Middle frontal gyrus (tissue), 1 donor: Measurements from ENCODE around the gene ARHGEF37.
"Not testable (repeated sequence)": the region's sequence is repeated elsewhere in the genome, so short reads cannot be mapped to it uniquely, and the experiment has no call there.

Source experiments
- DNase-seq: peaks from one replicate; pipeline ENCODE4 v3.0.0-alpha.2; 2015; ENCODE audit warnings: low spot score; ENCODE audit errors: extremely low spot score

Gene ARHGEF37

DNA sequence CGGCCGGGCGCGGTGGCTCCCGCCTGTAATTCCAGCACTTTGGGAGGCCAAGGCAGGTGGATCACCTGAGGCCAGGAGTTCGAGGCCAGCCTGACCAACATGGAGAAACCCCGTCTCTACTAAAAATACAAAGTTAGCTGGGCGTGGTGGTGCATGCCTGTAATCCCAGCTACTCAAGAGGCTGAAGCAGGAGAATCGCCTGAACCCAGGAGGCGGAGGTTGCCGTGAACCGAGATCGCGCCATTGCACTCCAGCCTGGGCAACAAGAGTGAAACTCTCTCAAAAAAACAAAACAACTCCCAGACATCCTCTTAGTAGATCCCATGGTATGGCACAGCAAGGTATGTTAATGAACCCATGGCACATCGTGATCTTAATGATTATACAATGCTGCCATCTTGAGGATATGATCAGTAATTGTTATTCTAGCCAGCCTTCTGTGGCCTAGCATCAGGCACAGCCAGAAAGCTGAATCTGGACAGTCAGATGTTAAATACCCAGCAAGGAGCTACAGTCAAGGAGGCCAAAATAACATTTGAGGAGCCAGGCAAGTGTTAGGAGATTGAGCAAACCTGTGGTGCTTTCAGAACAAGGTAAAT is 16.7 kb upstream of the ARHGEF37 start:
- peak; percentile 79 for DNase-seq

DNA sequence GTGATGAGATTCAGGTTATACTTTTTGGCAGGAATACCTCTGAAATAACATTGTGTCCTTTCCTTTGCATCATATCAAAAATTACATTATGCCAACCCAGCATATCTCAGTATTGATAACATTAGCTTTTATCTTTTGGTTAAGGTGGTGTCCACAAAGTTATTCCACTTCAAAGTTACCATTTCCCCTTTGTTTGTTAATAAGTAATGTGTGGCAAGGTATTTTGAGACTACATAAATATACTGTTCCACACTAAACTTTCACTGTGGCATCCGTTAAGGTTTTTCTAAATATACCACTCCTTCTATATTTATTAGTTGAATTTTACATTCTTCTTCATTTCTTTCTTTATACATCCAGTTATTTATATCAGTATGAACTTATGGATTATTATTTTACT is 14.1 kb upstream of the ARHGEF37 start:
- DNase-seq = no peak

DNA sequence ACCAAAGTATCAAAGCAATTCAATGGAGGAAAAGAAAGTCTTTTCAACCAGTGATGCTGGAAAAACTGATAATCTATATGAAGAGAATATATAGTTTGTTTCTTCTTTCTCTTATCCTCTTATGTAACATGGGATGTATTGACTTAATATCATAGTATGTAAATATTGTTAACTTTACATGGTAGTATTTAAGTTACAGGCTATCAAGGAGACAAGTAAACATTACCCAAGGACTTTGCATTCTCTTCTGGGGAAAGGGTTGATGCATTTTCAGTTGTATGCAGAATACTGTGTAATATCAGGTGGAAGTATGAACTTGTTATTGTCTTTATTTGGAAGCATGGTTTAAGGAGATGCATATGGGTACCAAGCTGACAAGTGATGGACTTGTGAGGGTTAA is 9.1 kb upstream of the ARHGEF37 start:
- no peak for DNase-seq

GRCh38 chr5:149572576-149573231 is 8.6 kb upstream of the ARHGEF37 start:
- no peak for DNase-seq

DNA sequence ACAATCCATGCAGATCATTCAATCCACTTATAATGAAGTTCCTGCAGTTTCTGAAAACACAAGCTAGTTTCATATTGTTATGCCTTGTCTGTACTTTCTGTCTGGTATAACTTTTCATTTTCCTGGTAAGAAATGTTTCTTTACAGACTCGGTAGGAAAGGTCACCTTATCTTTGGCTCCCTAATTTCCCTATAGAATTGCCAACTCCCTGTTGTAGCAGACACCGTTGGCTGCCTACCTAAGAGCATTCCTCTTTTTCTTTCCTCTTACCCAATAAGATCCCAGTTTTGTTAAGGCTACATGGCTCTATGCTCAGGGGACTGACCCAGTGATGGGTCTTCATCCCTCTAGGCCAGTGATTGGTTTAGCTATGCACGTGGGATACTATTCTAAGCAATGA is 6.2 kb upstream of the ARHGEF37 start:
- no peak for DNase-seq

- no peak for DNase-seq
Observed at GRCh38 chr5:149576021-149576420, 5.3 kb upstream of the ARHGEF37 start.

GRCh38 chr5:149578896-149579295 is 2.4 kb upstream of the ARHGEF37 start:
- no peak for DNase-seq

- DNase-seq = no peak
Observed at GRCh38 chr5:149580808-149581191, 498 bp upstream of the ARHGEF37 start.

- no peak for DNase-seq
Observed at GRCh38 chr5:149581931-149582768, 852 bp downstream of the ARHGEF37 start.

DNA sequence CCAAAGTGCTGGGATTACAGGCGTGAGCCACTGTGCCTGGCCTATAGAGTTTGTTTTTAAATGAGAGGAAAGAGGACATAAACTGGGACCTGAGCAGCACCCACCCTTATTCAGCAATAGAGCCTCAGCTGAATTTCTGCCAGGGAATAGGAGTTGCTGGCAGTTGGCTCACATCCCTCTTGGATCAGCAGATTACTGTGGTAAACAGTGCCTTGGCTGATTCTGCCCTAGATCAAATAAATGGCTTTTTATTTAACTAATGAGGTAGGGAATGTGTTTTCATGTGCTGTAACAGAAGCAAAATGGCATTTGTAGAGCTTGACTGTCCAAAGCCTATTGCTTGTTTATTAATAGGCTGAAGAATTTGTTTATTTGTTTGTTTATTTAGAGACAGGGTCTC is 2.1 kb downstream of the ARHGEF37 start:
- peak; percentile 72 for DNase-seq

DNA sequence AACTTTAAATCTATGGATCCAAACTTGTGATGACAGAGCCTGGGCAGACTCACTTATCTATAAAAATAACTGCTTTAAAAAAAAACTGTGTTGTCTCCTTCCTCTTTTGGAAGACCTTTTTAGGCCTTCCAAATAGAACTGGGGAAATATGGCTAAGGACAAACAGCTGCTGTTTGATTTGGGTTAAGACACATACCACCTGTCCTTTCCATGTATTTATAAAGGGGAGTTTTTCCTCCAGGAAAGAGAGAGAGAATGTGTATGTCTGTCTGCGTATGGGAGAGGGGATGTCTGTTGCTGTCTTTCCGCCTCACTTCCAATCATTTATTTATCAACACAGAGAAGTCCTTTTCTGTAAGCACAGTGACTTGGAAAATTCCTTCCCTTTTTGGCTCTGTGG is 2.8 kb downstream of the ARHGEF37 start:
- no peak for DNase-seq

DNA sequence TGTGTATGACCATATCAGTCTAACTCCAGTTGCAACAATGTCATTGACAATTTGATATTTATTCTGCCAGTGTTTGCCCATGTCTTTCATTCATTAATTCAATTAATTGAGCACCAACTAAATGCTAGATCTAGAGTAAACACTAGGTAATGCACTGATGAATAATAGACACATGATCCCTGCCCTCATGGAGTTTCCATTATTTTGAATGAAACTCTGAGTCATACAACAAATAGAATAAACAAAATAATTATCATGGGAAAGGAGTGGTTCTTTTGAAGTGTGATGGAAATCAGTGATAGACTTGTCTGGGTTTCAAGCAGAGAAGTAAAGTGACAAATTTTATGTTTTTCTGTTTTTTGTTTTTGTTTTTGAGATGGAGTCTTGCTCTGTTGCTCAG is 4.6 kb downstream of the ARHGEF37 start:
- DNase-seq = no peak

DNA sequence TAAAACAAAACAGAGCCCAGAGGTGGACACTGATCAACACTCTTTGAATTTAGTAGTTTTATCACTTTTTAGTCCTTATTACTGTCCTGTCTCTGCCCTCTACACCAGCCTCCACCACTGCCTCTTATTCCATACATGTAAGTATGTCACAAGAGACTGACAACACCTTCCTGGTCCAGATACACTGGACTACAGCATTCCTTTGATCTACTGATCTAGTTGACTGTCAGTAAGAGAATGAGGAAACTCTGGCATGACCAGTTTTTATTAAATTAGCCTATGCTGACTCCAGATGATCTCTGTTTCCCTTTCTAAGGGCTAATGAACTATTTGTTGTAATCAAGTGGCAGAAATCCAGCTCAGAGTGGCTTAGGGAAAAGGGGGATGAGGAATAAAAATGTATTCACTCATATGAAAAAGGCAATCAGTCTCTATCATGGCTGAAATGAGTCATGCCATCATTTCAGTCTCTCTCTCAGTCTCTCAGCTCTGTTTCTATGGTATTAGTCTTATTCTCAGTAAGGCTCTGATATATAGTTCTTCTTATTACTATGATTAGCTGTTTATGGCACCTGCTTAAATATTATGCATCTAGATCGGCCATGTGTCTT is 5.5 kb downstream of the ARHGEF37 start:
- no peak for DNase-seq

GRCh38 chr5:149588936-149589335 is 7.6 kb downstream of the ARHGEF37 start:
- DNase-seq = no peak

GRCh38 chr5:149593370-149593769 is 12.1 kb downstream of the ARHGEF37 start:
- no peak for DNase-seq

DNA sequence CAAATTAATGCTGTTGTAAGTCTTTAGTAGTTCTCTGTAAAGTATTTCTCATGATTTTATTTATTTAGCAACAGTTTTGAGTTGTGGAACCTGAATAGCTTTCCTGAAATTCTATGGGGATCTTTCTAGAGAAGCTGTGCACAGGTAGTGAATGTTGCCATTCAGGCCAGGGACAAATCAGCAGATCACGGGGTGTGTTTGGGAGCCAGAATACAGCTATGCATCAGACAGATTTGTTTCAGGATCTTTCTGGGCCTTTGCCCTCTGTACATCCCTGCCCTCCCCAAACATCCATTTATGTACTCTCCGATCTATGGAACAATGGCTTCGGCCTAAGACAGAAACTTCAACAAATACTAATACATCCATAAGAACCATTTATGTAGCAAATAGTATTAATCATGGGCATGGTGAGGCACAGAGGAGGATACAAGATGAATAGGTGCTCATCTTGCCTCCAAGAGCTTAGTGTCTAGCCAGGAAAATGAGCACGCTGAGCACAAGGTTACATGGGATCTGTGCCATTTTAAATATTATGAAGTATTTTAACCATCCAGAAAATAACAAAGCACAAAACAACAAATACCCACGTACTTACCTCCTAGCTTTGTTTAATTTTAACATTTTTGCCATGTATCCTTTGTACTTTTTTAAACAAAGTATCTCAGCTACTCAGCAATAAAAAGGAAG is 13.1 kb downstream of the ARHGEF37 start:
- DNase-seq = no peak

GRCh38 chr5:149595105-149595504 is 13.8 kb downstream of the ARHGEF37 start:
- not testable (repeated sequence) for DNase-seq

DNA sequence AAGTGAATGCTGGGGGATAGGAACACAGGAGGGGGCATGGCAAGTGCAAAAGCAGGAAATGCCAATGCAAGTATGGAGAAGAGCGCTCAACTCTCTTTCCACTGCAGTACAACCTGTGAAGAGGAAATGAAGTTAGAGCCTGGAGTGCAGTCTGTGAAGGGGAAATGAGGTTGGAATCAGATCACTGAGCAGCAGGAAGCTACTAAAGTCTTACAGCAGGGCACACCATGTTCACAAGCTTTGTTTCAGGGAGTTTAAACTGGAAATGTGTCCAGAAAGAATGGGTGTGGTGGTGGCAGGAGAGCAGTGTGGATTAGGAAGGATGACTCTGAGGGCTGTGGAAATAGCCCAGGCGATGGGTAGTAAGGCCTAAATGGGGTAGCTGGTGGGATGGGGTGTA is 15.4 kb downstream of the ARHGEF37 start:
- DNase-seq = no peak

DNA sequence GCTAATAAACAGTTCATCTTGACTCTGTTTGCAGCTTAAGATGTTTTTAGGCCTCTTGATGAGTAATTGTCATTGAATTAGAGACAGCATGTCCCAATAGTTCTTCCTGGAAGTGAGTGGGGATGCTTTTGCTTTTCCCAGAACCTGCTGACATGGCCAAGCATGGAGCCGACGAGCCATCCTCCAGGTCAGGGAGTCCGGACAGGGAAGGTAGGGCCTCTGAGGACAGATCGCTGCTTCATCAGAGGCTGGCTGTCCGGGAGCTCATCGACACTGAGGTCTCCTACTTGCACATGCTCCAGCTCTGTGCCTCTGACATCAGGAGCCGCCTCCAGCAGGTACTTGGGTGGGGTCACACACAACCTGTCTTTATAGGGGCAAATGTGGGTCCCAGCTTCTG is 16.3 kb downstream of the ARHGEF37 start:
- DNase-seq = no peak

DNA sequence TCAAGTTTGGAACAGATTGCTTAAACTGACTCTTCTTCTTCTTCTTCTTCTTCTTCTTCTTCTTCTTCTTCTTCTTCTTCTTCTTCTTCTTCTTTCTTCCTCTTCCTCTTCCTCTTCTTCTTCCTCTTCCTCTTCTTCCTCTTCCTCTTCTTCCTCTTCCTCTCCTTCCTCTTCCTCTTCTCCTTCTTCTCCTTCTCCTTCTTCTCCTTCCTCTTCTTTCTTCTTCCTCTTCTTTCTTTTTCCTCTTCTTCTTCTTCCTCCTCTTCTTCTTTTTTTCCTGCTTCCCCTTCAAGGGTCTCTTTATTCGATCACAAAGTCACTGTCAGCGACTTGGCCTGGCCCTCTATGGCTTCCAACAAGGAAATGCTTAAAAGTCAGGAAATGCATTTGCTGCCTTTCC is 16.9 kb downstream of the ARHGEF37 start:
- not testable (repeated sequence) for DNase-seq

GRCh38 chr5:149598966-149599365 is 17.7 kb downstream of the ARHGEF37 start:
- DNase-seq = no peak

- DNase-seq = no peak
Observed at GRCh38 chr5:149599375-149599774, 18.1 kb downstream of the ARHGEF37 start.
